ENCODE results near the gene SIX5.

- TF ChIP-seq CTCF (IDR thresholded peaks at IDR 0.05; ENCODE audit: low read depth, low read length, poor library complexity, severe bottlenecking) (no peak), EZH2phosphoT487 (IDR thresholded peaks at IDR 0.05; ENCODE audit: borderline replicate concordance, low read length) (no peak)
These were observed 4.6 kb downstream of the SIX5 start for GRCh38 chr19:45764475-45764874.
